ENCODE data around the gene MAST4. TPM values are rescaled to one million over a fixed set of nuclear protein-coding genes. Genes with fewer than 3 reads are reported as not detected.

Gene MAST4
- total RNA-seq, 1 donor from 2014 or later, result 17.2 TPM

DNA sequence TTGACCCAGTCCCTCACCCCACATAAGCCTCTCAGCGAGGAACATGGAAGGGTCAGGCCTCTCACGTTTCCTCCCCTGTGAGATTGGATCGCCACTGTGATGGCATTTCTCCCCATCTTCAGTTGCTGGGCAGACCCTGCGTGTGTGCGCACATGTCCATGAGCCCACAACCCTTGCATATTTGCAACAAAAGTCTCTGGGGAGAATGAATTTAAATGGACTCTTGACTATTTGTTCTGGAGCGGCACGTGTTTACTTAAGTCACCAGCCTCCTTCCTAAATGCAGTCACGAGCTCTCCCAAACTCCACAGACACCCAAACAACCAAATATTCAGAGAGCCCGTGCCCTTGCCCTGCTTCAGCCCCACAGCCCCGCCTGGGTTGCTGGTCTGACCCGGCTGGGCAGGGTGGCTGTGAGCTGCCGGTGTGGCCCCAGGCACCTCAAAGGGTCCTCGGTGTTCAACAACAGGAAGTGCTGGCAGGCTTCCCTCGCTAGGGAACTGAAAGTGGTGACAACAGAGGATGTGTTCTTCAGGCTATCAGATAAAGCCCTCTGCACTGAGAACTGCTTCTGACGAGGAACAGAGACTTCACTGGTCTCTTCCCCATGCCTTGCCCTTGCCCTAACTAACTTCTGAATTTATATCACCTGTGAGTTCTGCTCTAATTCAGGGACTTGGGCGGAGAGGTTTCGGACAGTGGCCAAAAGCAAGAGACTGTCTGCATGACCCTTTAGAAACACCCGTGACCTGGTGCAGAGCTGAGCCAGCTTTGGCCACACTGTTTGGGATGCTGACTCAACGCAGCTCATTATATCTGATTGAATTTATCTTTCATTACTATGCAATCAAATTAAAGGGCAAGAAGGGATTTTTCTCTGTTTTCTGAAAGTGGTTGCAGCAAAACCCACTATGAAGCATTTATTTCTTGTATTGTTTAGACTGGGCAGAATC, 619.6 kb downstream of the MAST4 start:
- peak; percentile 70 for DNase-seq
- H3K4me1 Mint-ChIP-seq, result peaks cover 58% of the 10 kb centered on the region
- intact Hi-C loops (cut with micrococcal nuclease), result loop anchor here (1.0 kb wide), 1 partner anchor 8 kb away; no protein-coding TSS in a partner anchor

DNA sequence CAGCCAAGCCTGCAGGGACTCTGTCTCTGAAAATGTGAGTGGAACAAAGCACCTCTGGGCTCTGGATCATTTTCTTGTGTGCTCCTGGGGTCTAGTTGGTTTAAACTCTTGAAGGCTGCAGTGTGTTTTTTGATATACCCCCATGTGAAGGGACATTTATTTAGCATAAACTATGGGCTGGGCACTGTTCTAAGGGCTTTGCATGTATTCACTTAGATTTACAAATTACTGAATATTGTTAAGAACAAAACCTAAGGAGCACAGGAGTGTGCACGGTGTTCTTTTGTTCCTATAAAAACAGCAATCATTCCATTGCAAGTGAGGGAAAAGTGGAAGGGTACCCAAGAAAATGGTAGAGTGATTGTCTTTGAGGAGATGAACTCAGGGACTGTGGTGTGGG, 620.4 kb downstream of the MAST4 start:
- Mint-ChIP-seq H3K27ac (peak overlapping the region; percentile 98), H3K9me3 (no peaks in the 10 kb centered on the region), H3K27me3 (no peaks in the 10 kb centered on the region), H3K4me1 (peaks cover 65% of the 10 kb centered on the region), H3K4me3 (peak overlapping the region; percentile 76), H3K36me3 (ENCODE audit: low read depth) (no peaks in the 10 kb centered on the region)
- intact Hi-C loops (cut with micrococcal nuclease), result loop anchor here (1.0 kb wide), 1 partner anchor 9 kb away; no protein-coding TSS in a partner anchor
- DNase-seq (no peak), ATAC-seq (ENCODE audit: low read depth) (no peak)
- POLR2A ChIA-PET, result interaction anchor here (1.0 to 2.9 kb wide), 9 partner anchors 9 to 1000 kb away, joined by 5 to 20 read pairs (median 10); partner anchors contain the start of gene CD180
- CTCF ChIA-PET, result interaction anchor here (1.0 to 1.1 kb wide), 2 partner anchors 20 to 59 kb away, joined by 3 to 7 read pairs; partner anchors contain the start of gene CD180
- TF ChIP-seq, protein P1, sequence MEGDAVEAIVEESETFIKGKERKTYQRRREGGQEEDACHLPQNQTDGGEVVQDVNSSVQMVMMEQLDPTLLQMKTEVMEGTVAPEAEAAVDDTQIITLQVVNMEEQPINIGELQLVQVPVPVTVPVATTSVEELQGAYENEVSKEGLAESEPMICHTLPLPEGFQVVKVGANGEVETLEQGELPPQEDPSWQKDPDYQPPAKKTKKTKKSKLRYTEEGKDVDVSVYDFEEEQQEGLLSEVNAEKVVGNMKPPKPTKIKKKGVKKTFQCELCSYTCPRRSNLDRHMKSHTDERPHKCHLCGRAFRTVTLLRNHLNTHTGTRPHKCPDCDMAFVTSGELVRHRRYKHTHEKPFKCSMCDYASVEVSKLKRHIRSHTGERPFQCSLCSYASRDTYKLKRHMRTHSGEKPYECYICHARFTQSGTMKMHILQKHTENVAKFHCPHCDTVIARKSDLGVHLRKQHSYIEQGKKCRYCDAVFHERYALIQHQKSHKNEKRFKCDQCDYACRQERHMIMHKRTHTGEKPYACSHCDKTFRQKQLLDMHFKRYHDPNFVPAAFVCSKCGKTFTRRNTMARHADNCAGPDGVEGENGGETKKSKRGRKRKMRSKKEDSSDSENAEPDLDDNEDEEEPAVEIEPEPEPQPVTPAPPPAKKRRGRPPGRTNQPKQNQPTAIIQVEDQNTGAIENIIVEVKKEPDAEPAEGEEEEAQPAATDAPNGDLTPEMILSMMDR (IDR thresholded peaks at IDR 0.05), result no peak

More for the DNA sequence above, 619.6 kb downstream of the MAST4 start:
- peak; percentile 98 for ATAC-seq (ENCODE audit: low read depth)
- Mint-ChIP-seq H3K4me3 (peak overlapping the region; percentile 76), H3K36me3 (ENCODE audit: low read depth) (no peaks in the 10 kb centered on the region), H3K27me3 (no peaks in the 10 kb centered on the region), H3K27ac (peak overlapping the region; percentile 98), H3K9me3 (no peaks in the 10 kb centered on the region)
- ChIA-PET CTCF (interaction anchor here (0.6 to 2.5 kb wide), 6 partner anchors 9 to 1056 kb away, joined by 3 to 13 read pairs (median 6); no protein-coding TSS in a partner anchor), POLR2A (interaction anchor here (1.0 to 2.9 kb wide), 12 partner anchors 9 to 1001 kb away, joined by 3 to 20 read pairs (median 6); partner anchors contain the start of genes CD180 and PIK3R1)
- TF ChIP-seq, protein P1 (IDR thresholded peaks at IDR 0.05), result no peak

Measured in activated B cell treated with CpG ODN at 0.5 μM for 24 hours (primary cell).